ENCODE results near the gene EMP1. TPM values are rescaled to one million over a fixed set of nuclear protein-coding genes. Genes with fewer than 3 reads are reported as not detected.

The EMP1 gene, protein sequence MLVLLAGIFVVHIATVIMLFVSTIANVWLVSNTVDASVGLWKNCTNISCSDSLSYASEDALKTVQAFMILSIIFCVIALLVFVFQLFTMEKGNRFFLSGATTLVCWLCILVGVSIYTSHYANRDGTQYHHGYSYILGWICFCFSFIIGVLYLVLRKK
- 0.57 and 0.65 TPM in 2 replicates for total RNA-seq (2021; fragmentation: NEBNext Ultra II Directional; extraction: Animal tissue kit (Norgen Biotek cat#: 25700))
- polyA plus RNA-seq (2011; rRNA removed), result 0.17 and 0.53 TPM in 2 replicates
- polyA plus RNA-seq (2011; cell fraction: cytosol; rRNA removed), result 0.21 TPM
- 0.94 TPM for polyA plus RNA-seq (2011; cell fraction: nucleus; rRNA removed)
- polyA plus RNA-seq (2012, experiment 1 of 2), result 0.25 to 0.76 TPM (median 0.59 TPM) in 4 replicates
- 0.03 TPM for polyA plus RNA-seq (2012, experiment 2 of 2)
- polyA plus RNA-seq (2013, experiment 1 of 2), result 0.24 TPM
- 0.46 TPM for polyA plus RNA-seq (2013, experiment 2 of 2)
- 1.3 and 1.4 TPM in 2 replicates for polyA minus RNA-seq (2011; rRNA and poly(A)+ RNA removed)
- polyA minus RNA-seq (2011; cell fraction: cytosol; rRNA and poly(A)+ RNA removed), result 3.7 TPM
- polyA minus RNA-seq (2011; cell fraction: nucleus; rRNA and poly(A)+ RNA removed), result 0.50 TPM
- long read RNA-seq, experiment 1, result 0 reads
- long read RNA-seq, experiment 2, result 0 reads

DNA sequence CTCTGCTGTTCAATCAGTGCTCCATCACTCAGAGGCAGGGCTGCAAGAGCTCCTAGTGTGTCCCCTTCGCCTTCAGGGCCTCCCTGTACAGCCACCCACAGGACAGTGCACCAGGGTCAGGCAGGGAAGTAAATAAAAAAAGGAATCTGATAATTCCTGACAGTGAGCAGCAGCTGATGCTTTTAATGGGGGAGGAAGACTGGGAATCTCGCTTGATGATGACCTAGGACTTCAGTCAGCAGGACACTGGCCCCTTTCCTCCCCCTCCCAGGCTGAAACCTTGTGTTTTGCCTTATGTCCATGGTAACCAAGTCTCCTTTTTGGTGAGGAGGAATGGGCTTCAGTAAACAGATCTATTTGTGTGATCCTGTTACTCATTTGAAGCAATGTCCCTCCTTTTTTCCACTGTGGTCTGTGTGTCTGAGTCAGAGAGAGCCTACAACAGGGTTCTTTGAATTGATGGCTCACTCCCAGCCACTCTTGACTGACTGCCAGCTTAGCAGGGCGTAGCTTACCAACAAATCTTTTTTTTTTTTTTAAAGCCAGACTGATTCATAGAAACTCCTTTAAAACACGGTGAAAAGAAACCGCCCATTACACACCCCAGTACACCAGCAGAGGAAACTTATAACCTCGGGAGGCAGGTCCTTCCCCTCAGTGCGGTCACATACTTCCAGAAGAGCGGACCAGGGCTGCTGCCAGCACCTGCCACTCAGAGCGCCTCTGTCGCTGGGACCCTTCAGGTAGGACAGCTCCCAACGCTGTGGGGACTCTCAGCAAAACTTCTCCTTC lies at the start of gene EMP1:
EMP1 (plus strand) TSS at position 597 of the 792 bp plus-strand sequence. CDS start 14,785 bp downstream, outside the sequence.
- FAIRE-seq, result no peak
- no peaks in the 10 kb centered on the region for H3K23me2 ChIP-seq (ENCODE audit: low read depth, low read length)
- no peak within 1 kb of the TSS for H3K56ac ChIP-seq (replicated peaks; ENCODE audit: insufficient read length, low read depth, low read length)
- H4K91ac ChIP-seq (replicated peaks; ENCODE audit: insufficient read length, low read length), result no peak within 1 kb of the TSS
- H3K9me3 ChIP-seq (ENCODE audit: insufficient read depth in 2 of 2, low read depth in 1 of 2, low read length in 1 of 2), result no peaks in the 10 kb centered on the region
- H3K14ac ChIP-seq (ENCODE audit: insufficient read length), result no peak within 1 kb of the TSS
- no peak within 1 kb of the TSS for H2BK15ac ChIP-seq (ENCODE audit: low read length)
- H4K5ac ChIP-seq (ENCODE audit: insufficient read length, low read depth, low read length), result no peak within 1 kb of the TSS
- peaks cover 1 to 5% (median 3%) of the 10 kb centered on the region in 4 experiments; a peak in 3 of 7 replicates for H3K4me1 ChIP-seq (replicated peaks in 1 of 4; ENCODE audit: control insufficient read depth in 3 of 4, insufficient read depth in 4 of 4, low read length in 3 of 4)
- TF ChIP-seq POLR2AphosphoS5 (IDR thresholded peaks at IDR 0.05; ENCODE audit: low read depth, low read length) (no peak), KDM5A (IDR thresholded peaks at IDR 0.05; ENCODE audit: low read length) (no peak), CHD2 (IDR thresholded peaks at IDR 0.05; ENCODE audit: low read length) (no peak), ZNF274 (IDR thresholded peaks at IDR 0.05; ENCODE audit: borderline replicate concordance, extremely low read depth, low read length) (no peak), POU5F1 (IDR thresholded peaks at IDR 0.05; ENCODE audit: low read depth, low read length) (no peak), TCF12 (IDR thresholded peaks at IDR 0.05; ENCODE audit: low read depth, low read length) (no peak), RAD21 (IDR thresholded peaks at IDR 0.05 in 1 of 2, conservative IDR thresholded peaks at IDR 0.05 in 1 of 2; ENCODE audit: low read depth in 2 of 2, low read length in 2 of 2) (no peak)
- TF ChIP-seq, protein P1, sequence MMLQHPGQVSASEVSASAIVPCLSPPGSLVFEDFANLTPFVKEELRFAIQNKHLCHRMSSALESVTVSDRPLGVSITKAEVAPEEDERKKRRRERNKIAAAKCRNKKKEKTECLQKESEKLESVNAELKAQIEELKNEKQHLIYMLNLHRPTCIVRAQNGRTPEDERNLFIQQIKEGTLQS (IDR thresholded peaks at IDR 0.05; ENCODE audit: insufficient read depth, low read depth, low read length), result no peak
- H3K27ac ChIP-seq (ENCODE audit: low read depth, low read length), result no peak within 1 kb of the TSS
- H2BK12ac ChIP-seq (ENCODE audit: low read depth, low read length), result no peak within 1 kb of the TSS; the same call in 1 of the 2 replicates
- H3K4ac ChIP-seq (replicated peaks; ENCODE audit: insufficient read length, low read depth, low read length), result no peak within 1 kb of the TSS
- H3K4me2 ChIP-seq (ENCODE audit: insufficient read depth in 1 of 2, low read depth in 2 of 2, low read length in 2 of 2), result no peak within 1 kb of the TSS
- no peaks in the 10 kb centered on the region for H3K36me3 ChIP-seq (ENCODE audit: control insufficient read depth in 2 of 4, insufficient read depth in 4 of 4, low read length in 3 of 4)
- peak within 1 kb of the TSS; percentile 37; the same call in 1 of the 2 replicates for H2AFZ ChIP-seq (ENCODE audit: low read length)
- no peaks in the 10 kb centered on the region for H3K79me1 ChIP-seq (ENCODE audit: low read depth, low read length)
- no peak within 1 kb of the TSS for H3K4me3 ChIP-seq (ENCODE audit: extremely low read depth in 1 of 4, insufficient read depth in 2 of 4, low read depth in 3 of 4, low read length in 4 of 4)
- POLR2A ChIA-PET (ENCODE audit: partially characterized antibody), result no interaction called here
- no peaks in the 10 kb centered on the region for H4K20me1 ChIP-seq (replicated peaks in 1 of 2; ENCODE audit: control insufficient read depth in 1 of 2, insufficient read depth in 2 of 2, low read length in 2 of 2)
- H3K27me3 ChIP-seq (replicated peaks in 1 of 4; ENCODE audit: control insufficient read depth in 3 of 4, extremely low read depth in 1 of 4, insufficient read depth in 3 of 4, low read length in 3 of 4), result no peaks in the 10 kb centered on the region
- no peak within 1 kb of the TSS for H3K18ac ChIP-seq (ENCODE audit: extremely low read depth, low read length)
- DNase-seq (ENCODE audit: low read depth in 1 of 2, low spot score in 2 of 2), result no peak
- CTCF ChIA-PET (ENCODE audit: partially characterized antibody), result interaction anchor here (0.6 to 3.2 kb wide), 15 partner anchors 9 to 288 kb away, joined by 3 to 11 read pairs (median 4); partner anchors contain the start of gene FAM234B
- no peak within 1 kb of the TSS for H2AK5ac ChIP-seq (ENCODE audit: low read depth, low read length)
- no peak within 1 kb of the TSS for H3K9ac ChIP-seq (replicated peaks in 1 of 4; ENCODE audit: extremely low read depth in 1 of 4, low read depth in 3 of 4, low read length in 3 of 4)
- peak within 1 kb of the TSS; percentile 15; the same call in 1 of the 2 replicates for H2BK20ac ChIP-seq (ENCODE audit: low read length)
- no peak within 1 kb of the TSS; the same call in 1 of the 2 replicates for H4K8ac ChIP-seq (ENCODE audit: extremely low read depth, insufficient read depth, low read length)
- no peaks in the 10 kb centered on the region for H3K79me2 ChIP-seq (ENCODE audit: control insufficient read depth in 1 of 2, insufficient read depth in 2 of 2, low read length in 2 of 2)
- H3K23ac ChIP-seq (ENCODE audit: insufficient read length), result no peak within 1 kb of the TSS
- 72% methylated on average over 11 of the region's 11 CpGs; no CpG with 5 or more reads in 1 of the 2 experiments for WGBS, 2 experiments (ENCODE audit: extremely low coverage in 1 of 2, insufficient coverage in 1 of 2, insufficient read length in 1 of 2, insufficient replicate concordance in 2 of 2, low coverage in 1 of 2, low lambda C conversion rate in 2 of 2, missing lambda C conversion rate in 1 of 2)
- no peak within 1 kb of the TSS for H2BK5ac ChIP-seq (ENCODE audit: low read depth, low read length)
- no peak within 1 kb of the TSS for H2BK120ac ChIP-seq (replicated peaks; ENCODE audit: low read depth, low read length)

All from H1 (cell line).